IPS-20b (cell line): ENCODE results near the gene SLCO4A1.

Source experiments
- H3K27ac ChIP-seq: one replicate; pipeline ENCODE4 v1.5.1; 2013; ENCODE audit warnings: low read length
- H3K27me3 ChIP-seq: 2 replicates; pipeline ENCODE4 v1.6.1; 2013; ENCODE audit warnings: mild to moderate bottlenecking, low read length, inconsistent platforms; ENCODE audit not compliant: insufficient read depth
- H3K36me3 ChIP-seq: 2 replicates; pipeline ENCODE4 v1.6.1; 2013; ENCODE audit warnings: low read depth, mild to moderate bottlenecking, inconsistent platforms, low read length, moderate library complexity; ENCODE audit not compliant: insufficient read depth
- H3K4me1 ChIP-seq: 2 replicates; pipeline ENCODE4 v1.6.1; 2013; ENCODE audit warnings: mild to moderate bottlenecking, control low read depth, inconsistent platforms, low read length, moderate library complexity; ENCODE audit not compliant: insufficient read depth
- H3K4me3 ChIP-seq: 2 replicates; pipeline ENCODE4 v1.5.1; 2013; ENCODE audit warnings: mild to moderate bottlenecking, low read length, inconsistent platforms
- H3K9ac ChIP-seq: 2 replicates; pipeline ENCODE4 v1.6.1; 2013; ENCODE audit warnings: low read depth, mild to moderate bottlenecking, inconsistent platforms, low read length, moderate library complexity
- H3K9me3 ChIP-seq: 2 replicates; pipeline ENCODE4 v1.6.1; 2013; ENCODE audit warnings: mild to moderate bottlenecking, low read depth, low read length, inconsistent platforms; ENCODE audit not compliant: insufficient read depth

The SLCO4A1 gene

DNA sequence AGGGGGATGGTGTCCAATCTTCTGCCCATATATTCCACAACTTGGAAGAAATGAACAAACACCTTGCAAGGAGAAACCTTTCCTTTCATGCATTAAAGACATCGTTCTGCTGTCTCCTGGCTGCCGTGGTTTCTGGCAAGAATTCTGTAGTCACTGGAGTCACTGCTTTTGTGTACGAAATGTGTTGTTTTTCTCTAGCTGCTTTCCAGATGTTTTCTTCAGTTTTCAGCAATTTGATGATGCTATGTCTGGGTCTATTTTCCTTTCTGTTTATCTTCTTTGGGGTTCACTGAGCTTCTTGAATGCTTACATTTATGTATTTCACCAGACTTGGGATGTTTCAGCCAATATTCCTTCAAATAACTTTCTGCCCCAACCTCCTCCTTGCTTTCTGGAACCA, 40.6 kb upstream of the SLCO4A1 start:
- H3K27ac ChIP-seq: no peak overlapping the region
- no peaks in the 10 kb centered on the region; the same call in 1 of the 2 replicates for H3K27me3 ChIP-seq
- H3K36me3 ChIP-seq: no peaks in the 10 kb centered on the region
- H3K4me1 ChIP-seq: peaks cover 14% of the 10 kb centered on the region
- H3K4me3 ChIP-seq: no peak overlapping the region
- no peak overlapping the region for H3K9ac ChIP-seq
- no peaks in the 10 kb centered on the region for H3K9me3 ChIP-seq

- Histone ChIP-seq H3K4me1 (peaks cover 19% of the 10 kb centered on the region), H3K4me3 (no peak overlapping the region), H3K9me3 (no peaks in the 10 kb centered on the region), H3K36me3 (no peaks in the 10 kb centered on the region), H3K27ac (no peak overlapping the region), H3K27me3 (no peaks in the 10 kb centered on the region), H3K9ac (no peak overlapping the region)
These were observed 39.8 kb upstream of the SLCO4A1 start for GRCh38 chr20:62602550-62602949.

GRCh38 chr20:62603021-62603906, 39.0 kb upstream of the SLCO4A1 start:
- Histone ChIP-seq H3K27ac (no peak overlapping the region), H3K4me3 (no peak overlapping the region), H3K36me3 (no peaks in the 10 kb centered on the region), H3K9me3 (no peaks in the 10 kb centered on the region), H3K27me3 (no peaks in the 10 kb centered on the region), H3K9ac (no peak overlapping the region), H3K4me1 (peaks cover 19% of the 10 kb centered on the region)

GRCh38 chr20:62603907-62604785, 38.2 kb upstream of the SLCO4A1 start:
- no peaks in the 10 kb centered on the region for H3K27me3 ChIP-seq
- peaks cover 19% of the 10 kb centered on the region for H3K4me1 ChIP-seq
- H3K4me3 ChIP-seq: no peak overlapping the region
- no peaks in the 10 kb centered on the region for H3K36me3 ChIP-seq
- H3K9me3 ChIP-seq: no peaks in the 10 kb centered on the region
- no peak overlapping the region for H3K9ac ChIP-seq
- no peak overlapping the region for H3K27ac ChIP-seq

GRCh38 chr20:62604796-62605195, 37.5 kb upstream of the SLCO4A1 start:
- Histone ChIP-seq H3K27me3 (no peaks in the 10 kb centered on the region), H3K4me1 (peaks cover 19% of the 10 kb centered on the region), H3K27ac (no peak overlapping the region), H3K9ac (no peak overlapping the region), H3K4me3 (no peak overlapping the region), H3K9me3 (no peaks in the 10 kb centered on the region), H3K36me3 (no peaks in the 10 kb centered on the region)

DNA sequence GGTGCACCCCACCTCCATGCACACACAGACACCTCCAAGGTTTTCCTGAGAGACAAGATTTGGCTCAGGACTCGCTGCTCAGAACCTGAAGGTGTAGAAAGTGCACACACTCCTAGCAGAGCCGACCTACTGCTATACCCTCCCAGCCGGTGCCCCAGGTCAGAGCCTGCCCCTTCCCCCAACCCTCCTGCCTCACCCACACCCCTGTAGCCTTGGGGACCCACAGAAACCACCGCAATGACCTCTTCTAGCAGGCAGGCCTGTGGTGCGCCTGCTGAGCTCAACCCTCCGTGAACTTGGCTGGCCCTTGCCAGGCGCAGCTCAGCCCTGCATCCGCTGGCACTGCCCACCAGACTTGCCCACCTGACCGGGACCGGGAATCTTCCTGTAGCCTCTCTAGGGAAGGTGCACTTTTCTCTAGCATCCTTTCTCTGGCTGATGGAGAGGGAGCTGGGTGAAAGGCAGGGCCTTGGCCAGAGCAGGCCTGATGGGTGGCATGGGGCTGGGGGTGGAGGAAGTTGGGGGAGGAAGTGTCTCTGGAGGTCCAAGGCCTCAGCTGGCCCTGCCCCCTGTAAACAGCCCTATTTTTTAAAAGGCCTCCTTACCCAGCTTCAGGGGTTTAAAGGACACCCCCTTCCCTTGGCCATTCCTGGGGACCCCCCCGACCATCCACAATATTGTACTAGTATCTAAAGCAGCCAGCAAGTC, 36.9 kb upstream of the SLCO4A1 start:
- no peak overlapping the region for H3K27ac ChIP-seq
- H3K27me3 ChIP-seq: no peaks in the 10 kb centered on the region

GRCh38 chr20:62606016-62606415, 36.3 kb upstream of the SLCO4A1 start:
- no peak overlapping the region for H3K27ac ChIP-seq
- H3K27me3 ChIP-seq: no peaks in the 10 kb centered on the region
- H3K9ac ChIP-seq: no peak overlapping the region; the same call in 1 of the 2 replicates
- peaks cover 19% of the 10 kb centered on the region for H3K4me1 ChIP-seq
- peak overlapping the region; percentile 25; the same call in 1 of the 2 replicates for H3K4me3 ChIP-seq
- no peaks in the 10 kb centered on the region for H3K9me3 ChIP-seq
- no peaks in the 10 kb centered on the region for H3K36me3 ChIP-seq

More for the DNA sequence above, 36.9 kb upstream of the SLCO4A1 start:
- Histone ChIP-seq H3K9me3 (no peaks in the 10 kb centered on the region), H3K9ac (no peak overlapping the region), H3K36me3 (no peaks in the 10 kb centered on the region), H3K4me1 (peaks cover 19% of the 10 kb centered on the region), H3K4me3 (no peak overlapping the region)

GRCh38 chr20:62606551-62607201, 35.6 kb upstream of the SLCO4A1 start:
- Histone ChIP-seq H3K36me3 (no peaks in the 10 kb centered on the region), H3K4me3 (no peak overlapping the region), H3K9me3 (no peaks in the 10 kb centered on the region), H3K9ac (no peak overlapping the region; the same call in 1 of the 2 replicates), H3K27me3 (no peaks in the 10 kb centered on the region), H3K4me1 (peaks cover 19% of the 10 kb centered on the region), H3K27ac (no peak overlapping the region)

DNA sequence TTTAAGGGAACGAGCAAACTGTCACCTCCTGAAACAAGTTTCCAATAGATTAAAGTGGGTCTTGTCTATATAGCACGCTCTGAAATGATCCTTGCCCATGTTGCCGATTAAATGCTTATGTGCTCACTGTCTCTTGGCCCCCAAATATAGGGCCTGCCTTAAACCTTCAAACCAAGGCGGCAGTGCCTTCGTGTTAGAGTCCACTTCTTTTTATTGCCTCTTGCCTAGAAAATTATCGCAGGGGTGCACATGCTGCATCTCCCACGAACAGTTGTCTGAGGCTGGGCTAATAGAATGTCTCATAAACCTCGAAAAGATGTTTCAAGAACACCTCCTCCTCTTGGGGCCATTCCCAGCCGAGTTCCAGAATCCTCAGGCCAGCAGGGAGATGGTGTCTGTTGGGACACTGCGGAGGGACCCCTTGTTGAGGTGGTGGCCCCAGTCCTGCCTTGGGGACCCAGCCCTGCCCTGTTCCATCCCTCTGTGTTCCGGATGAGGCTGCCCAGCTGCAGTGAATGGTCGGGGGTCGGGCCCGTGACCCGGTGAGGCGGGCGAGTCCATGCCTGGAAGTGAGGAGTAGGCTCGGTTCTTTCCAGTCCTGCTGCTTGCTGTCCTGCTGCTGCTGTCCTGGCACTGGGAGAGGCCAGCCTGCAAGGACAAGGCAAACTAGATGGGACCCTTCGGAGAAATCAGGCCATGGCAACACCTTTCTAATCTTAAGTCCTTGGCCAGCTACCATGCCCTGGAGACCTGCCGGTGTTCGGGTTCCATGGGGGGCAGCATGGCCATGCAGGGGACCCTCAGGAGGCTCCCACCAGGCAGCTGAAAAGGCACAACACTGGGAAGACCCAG, 34.7 kb upstream of the SLCO4A1 start:
- H3K4me3 ChIP-seq: no peak overlapping the region
- no peaks in the 10 kb centered on the region for H3K9me3 ChIP-seq
- H3K36me3 ChIP-seq: no peaks in the 10 kb centered on the region
- no peaks in the 10 kb centered on the region for H3K27me3 ChIP-seq
- no peak overlapping the region for H3K27ac ChIP-seq
- H3K9ac ChIP-seq: no peak overlapping the region
- H3K4me1 ChIP-seq: peaks cover 19% of the 10 kb centered on the region

- Histone ChIP-seq H3K9ac (no peak overlapping the region), H3K4me1 (peaks cover 19% of the 10 kb centered on the region), H3K9me3 (no peaks in the 10 kb centered on the region), H3K27ac (no peak overlapping the region), H3K4me3 (no peak overlapping the region), H3K27me3 (no peaks in the 10 kb centered on the region), H3K36me3 (no peaks in the 10 kb centered on the region)
These were observed 34.1 kb upstream of the SLCO4A1 start for GRCh38 chr20:62608218-62608565.
